Subcutaneous adipose tissue (tissue), 4 donors: ENCODE results near the gene ATP6V0A1. TPM values are rescaled to one million over a fixed set of nuclear protein-coding genes. Genes with fewer than 3 reads are reported as not detected.

ENCODE experiments used
- total RNA-seq, 4 donors: library from RNA; depleted of rRNA; stranded (reverse); fragments of >200 nt; gene quantifications; one replicate each; pipeline ENCODE4 v1.1.0, GENCODE V29; 2016
- TF ChIP-seq, protein P1 (sequence below): fragments of 450-650 bp; IDR thresholded peaks from one replicate; pipeline ENCODE4 v1.5.1; 2016; ENCODE audit warnings: low read depth, mild to moderate bottlenecking, control low read depth, antibody characterized with exemption, moderate library complexity

ATP6V0A1 gene
- total RNA-seq, 4 donors from 2014 or later: 53.0 to 113 (median 56.1) TPM

DNA sequence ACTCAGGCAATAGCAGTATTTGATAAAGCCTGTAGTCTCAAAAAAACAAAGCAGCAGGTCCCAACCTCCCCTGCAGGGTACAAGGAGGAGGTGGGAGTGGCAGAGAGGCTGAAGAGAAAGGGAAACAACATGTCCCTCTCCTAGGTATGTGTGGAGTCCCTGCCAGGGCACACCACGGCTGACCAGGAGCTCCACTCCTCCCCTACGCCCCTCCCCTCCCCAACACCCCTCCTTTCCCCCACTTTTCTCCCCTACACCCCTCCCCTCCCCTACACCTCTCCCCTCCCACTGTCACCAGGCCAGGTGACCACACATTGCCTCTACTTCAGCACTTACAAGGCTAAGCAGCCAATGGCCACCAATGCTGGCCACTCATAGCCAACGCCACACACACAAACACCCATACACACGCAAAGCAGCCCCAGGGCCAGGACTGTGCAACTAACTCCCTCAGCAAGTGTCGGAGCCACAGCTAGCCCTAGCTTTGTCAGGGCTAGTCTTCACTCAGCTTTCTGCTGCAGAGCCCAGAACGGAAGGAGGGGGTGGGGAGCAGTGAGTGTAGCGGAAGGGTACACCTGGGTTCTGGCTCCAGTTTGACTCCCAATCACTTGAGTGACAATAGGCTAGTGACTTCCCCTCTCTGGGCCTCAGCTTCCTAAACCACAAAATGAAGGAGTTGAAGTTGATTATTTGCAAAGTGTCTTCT, 43.8 kb upstream of the ATP6V0A1 start:
- TF ChIP-seq, protein P1, sequence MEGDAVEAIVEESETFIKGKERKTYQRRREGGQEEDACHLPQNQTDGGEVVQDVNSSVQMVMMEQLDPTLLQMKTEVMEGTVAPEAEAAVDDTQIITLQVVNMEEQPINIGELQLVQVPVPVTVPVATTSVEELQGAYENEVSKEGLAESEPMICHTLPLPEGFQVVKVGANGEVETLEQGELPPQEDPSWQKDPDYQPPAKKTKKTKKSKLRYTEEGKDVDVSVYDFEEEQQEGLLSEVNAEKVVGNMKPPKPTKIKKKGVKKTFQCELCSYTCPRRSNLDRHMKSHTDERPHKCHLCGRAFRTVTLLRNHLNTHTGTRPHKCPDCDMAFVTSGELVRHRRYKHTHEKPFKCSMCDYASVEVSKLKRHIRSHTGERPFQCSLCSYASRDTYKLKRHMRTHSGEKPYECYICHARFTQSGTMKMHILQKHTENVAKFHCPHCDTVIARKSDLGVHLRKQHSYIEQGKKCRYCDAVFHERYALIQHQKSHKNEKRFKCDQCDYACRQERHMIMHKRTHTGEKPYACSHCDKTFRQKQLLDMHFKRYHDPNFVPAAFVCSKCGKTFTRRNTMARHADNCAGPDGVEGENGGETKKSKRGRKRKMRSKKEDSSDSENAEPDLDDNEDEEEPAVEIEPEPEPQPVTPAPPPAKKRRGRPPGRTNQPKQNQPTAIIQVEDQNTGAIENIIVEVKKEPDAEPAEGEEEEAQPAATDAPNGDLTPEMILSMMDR: no peak

DNA sequence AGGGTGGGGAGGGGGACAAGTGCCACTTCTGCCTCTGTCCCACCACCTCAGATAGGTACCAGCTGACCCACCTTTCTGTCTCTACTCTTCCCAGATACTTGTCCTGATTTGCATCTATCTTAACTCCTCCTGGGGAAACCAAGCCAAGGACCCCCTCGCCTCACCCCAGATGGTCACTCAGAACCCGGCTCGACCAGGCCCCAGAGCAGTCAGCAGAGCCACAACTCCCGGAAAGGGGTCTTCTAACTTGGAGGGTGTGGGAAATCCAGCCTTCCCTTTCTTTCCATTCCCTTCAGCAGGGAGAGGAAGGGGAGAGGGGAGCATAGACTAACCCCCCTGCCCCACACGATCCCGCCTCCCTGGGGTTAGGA, 37.6 kb upstream of the ATP6V0A1 start:
- TF ChIP-seq, protein P1: no peak

DNA sequence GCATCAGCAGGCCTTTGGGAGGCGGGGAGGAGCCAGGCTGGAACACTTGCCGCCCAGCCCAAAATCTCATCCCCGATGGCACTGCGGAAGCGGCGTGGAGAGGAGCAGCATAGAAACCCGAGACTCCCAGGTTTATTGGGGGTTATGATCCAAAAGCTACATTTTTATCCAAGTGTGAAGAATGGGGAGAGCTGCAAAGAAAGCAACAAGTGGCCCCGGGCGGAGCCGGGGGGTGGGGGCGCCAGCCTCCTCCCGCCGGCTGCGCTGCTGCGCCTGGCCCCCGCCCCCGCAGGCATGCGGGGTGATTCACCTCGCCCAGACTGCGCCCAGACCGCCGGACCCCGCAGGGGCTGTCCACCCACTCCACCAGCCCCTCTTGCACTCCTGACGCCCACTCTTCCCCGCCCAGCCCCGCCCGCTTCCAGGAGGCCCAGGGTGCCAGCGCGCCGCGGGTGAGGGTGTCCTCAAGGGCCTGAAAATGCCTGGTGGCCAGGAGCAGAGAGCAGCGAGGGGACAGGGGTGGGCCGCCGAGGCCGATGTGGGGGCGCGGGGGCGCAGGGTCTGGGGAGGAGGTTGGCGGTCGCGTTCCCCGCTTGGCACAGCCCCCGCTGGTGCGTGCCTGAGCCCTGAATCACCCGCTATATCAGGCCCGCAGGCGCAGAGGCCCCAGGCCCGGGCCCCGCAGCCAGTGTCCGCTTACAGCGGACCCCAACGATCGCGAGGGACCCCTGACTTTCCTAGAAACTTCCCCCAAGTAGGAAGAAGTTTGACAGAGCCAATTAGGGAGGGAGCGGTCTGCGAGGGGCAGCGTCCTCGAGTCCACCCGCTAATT, 37.0 kb upstream of the ATP6V0A1 start:
- TF ChIP-seq, protein P1: no peak

DNA sequence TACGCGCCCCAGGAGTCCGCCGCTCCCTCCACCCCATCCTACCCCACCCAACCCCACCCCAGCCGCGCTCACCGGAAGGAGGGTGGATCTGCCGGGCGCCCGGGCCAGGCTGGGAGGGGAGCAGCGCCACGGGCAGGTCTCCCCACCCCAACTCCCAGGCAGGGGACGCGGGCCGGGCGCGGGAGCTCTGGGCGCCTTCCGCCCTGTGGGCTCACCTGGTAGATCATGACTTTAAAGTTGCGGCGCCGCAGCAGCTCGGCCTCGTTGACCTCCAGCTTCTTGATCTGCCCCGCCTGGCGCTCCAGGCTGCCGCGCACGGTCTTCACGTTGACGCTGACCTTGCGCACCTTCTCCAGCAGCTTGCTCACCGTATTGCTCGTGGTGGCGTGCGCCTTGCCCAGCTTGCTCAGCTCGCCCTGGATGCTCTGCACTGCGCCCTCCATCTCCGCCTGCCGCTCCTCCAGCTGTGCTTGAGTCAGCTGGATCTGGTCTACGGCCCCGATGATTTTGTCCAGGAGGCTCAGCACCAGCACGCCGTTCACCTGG, 36.2 kb upstream of the ATP6V0A1 start:
- TF ChIP-seq, protein P1: no peak

DNA sequence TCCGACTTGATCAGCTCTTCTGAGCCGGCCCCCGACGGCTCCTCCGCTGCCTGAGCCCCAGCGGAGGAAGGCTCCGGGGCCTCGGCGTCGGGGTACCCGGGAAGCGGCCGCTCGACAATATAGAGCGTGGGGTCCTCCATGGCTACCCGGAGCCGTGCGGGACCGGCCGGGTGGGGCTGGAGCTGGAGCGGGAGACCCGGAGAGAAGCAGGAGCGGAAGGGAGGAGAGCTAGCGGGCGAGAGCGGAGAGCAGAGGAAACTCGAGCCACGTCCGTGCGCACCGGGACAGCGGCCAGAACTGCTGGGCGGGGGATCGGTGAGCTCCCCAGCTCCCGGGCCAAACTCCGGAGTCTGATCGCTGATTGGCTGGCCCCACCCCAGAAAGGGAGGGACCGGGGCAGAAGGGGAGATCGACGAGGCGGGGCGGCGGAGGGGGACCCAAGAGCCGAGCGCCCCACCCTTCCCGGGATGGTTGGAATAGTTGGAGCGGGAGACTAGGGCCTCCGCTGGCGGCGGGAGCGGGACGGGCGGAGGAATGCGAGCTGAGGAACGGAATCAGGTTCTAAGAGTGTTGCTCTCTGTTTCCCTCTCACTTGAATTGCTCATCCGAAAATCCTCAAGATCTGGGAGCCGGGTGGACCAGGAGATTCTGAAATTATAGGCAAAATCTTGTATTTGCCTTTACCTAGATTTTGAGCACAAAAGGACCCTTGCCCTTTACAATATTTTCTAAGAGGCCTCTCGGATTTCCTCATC, 35.5 kb upstream of the ATP6V0A1 start, which contains the start of gene CAVIN1:
Gene CAVIN1 (minus strand): TSS at position 299 of the 755 bp plus-strand sequence. CDS start 159 bp downstream, at position 140.
- TF ChIP-seq, protein P1: no peak

DNA sequence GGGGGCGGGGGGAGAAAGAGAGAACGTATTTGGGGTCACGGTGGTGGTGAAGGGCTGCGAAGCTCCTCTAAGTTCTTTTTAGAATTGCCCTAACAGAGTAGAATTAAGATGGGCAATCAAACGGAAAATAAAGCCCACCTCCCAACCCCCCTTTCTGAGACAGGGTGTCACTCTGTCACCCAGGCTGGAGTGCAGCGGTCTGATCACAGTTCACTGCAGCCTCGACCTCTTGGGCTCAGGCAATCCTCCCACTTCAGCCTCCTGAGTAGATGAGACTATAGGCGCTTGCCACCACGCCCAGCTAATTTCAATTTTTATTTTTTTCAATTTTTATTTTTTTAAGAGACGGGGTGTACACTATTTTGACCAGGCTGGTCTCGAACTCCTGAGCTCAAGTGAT, 34.9 kb upstream of the ATP6V0A1 start:
- TF ChIP-seq, protein P1: no peak
